Subcutaneous adipose tissue (tissue), 4 donors: Measurements from ENCODE around the gene TACC2. TPM values are rescaled to one million over a fixed set of nuclear protein-coding genes. Genes with fewer than 3 reads are reported as not detected.

ENCODE experiments used
- CTCF ChIP-seq: fragments of 450-650 bp; IDR thresholded peaks from one replicate; pipeline ENCODE4 v1.5.1; 2016; ENCODE audit warnings: low read depth, mild to moderate bottlenecking, control low read depth, antibody characterized with exemption, moderate library complexity
- total RNA-seq, 4 donors: library from RNA; depleted of rRNA; stranded (reverse); fragments of >200 nt; gene quantifications; one replicate each; pipeline ENCODE4 v1.1.0, GENCODE V29; 2016

The TACC2 gene
- total RNA-seq, 4 donors from 2014 or later: 16.1 to 71.6 (median 23.3) TPM

GRCh38 chr10:122164815-122165483 is 176.0 kb downstream of the TACC2 start:
- TF ChIP-seq CTCF: no peak

- TF ChIP-seq CTCF: no peak
Observed at GRCh38 chr10:122165484-122166276, 176.7 kb downstream of the TACC2 start.

- no peak for TF ChIP-seq CTCF
Observed at GRCh38 chr10:122168101-122168500, 179.1 kb downstream of the TACC2 start.

- TF ChIP-seq CTCF: no peak
Observed at GRCh38 chr10:122168598-122169394, 179.8 kb downstream of the TACC2 start.

- TF ChIP-seq CTCF: no peak
Observed at GRCh38 chr10:122170802-122171201, 181.8 kb downstream of the TACC2 start.

GRCh38 chr10:122171302-122172075 is 182.5 kb downstream of the TACC2 start:
- no peak for TF ChIP-seq CTCF
